GM12873 (cell line): Measurements from ENCODE around the gene KLF11.

Experiments used
- CTCF ChIP-seq: IDR thresholded peaks from 2 replicates; pipeline ENCODE4 v1.5.1; 2012; ENCODE audit warnings: low read depth, mild to moderate bottlenecking, moderate library complexity, low read length, control low read depth; ENCODE audit not compliant: insufficient read depth; ENCODE audit errors: missing control alignments

KLF11 gene

GRCh38 chr2:10047616-10048500 is 4.5 kb downstream of the KLF11 start:
- TF ChIP-seq CTCF = no peak

GRCh38 chr2:10048501-10049171 is 5.3 kb downstream of the KLF11 start:
- TF ChIP-seq CTCF = peak; percentile 67

DNA sequence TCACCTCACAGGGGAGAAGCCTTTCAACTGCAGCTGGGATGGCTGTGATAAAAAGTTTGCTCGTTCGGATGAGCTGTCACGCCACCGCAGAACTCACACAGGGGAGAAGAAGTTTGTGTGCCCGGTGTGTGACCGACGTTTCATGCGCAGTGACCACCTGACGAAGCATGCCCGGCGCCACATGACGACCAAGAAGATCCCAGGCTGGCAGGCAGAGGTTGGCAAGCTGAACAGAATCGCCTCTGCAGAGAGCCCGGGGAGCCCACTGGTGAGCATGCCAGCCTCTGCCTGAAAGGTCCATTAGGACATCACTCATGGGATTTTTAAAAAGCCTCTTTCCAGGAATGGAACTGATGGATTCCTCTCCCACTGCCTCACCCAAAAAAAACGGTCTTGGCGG is 8.9 kb downstream of the KLF11 start:
- TF ChIP-seq CTCF = no peak

DNA sequence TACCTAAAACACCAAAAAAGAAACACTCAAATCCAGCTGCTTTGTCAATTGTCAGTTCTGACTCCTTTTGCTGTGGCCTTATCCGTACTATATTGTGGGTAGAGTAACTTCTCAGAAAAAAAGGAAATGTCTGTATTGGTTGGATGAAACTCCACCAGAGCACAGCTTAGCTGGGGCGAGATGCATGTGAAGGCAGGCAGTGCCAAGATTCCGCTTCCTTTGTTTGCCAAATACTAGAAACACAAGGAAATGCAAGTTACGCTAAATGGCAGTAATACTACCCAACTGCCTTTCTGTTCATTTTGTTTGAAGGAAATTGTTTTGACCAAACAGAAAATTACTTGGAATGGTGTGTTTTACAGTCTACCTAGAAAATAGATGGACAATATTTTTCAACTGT is 10.0 kb downstream of the KLF11 start:
- TF ChIP-seq CTCF = no peak

- TF ChIP-seq CTCF = no peak
Observed at GRCh38 chr2:10054424-10054823, 11.1 kb downstream of the KLF11 start.

GRCh38 chr2:10054976-10055375 is 11.6 kb downstream of the KLF11 start:
- no peak for TF ChIP-seq CTCF

DNA sequence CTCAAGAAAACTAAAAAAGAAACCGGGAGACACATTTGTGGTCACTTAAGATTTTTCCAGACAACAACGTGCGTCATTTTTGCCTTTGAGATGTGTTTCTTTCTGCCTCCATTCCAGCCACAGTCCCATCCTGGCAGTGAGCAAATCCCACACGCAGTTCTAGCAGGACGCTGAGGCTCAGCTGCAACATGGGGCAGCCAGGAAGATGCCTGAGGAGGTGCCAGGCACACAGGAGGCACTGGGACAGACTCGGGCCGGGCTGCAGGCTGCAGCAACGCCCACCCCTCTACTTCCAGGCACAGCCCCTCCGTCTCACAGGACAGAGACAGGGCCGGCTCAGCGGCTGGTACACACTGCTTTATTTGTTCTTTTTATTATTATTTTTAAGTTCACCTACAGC is 13.1 kb downstream of the KLF11 start:
- TF ChIP-seq CTCF = no peak
